ENCODE data around the gene CDYL2.

DNA sequence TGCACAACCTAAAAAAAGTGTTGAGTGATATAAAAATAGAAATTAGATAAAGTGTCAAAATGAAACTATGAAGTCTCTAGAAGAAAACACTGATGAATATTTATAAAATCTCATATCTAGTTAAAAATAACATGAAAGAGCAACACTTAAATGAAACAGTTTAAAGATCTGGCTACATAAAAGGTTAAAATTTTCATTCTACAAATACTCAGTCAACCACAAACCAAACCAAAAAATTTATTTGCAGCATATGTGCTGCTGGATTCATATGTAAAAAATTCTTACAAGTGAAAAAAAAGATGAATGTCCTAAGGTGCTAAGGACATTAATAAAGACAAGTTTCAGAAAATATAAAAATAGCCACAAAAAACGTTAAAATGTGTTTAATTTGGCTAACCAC is 22.6 kb upstream of the CDYL2 start:
- TF ChIP-seq, protein P1, sequence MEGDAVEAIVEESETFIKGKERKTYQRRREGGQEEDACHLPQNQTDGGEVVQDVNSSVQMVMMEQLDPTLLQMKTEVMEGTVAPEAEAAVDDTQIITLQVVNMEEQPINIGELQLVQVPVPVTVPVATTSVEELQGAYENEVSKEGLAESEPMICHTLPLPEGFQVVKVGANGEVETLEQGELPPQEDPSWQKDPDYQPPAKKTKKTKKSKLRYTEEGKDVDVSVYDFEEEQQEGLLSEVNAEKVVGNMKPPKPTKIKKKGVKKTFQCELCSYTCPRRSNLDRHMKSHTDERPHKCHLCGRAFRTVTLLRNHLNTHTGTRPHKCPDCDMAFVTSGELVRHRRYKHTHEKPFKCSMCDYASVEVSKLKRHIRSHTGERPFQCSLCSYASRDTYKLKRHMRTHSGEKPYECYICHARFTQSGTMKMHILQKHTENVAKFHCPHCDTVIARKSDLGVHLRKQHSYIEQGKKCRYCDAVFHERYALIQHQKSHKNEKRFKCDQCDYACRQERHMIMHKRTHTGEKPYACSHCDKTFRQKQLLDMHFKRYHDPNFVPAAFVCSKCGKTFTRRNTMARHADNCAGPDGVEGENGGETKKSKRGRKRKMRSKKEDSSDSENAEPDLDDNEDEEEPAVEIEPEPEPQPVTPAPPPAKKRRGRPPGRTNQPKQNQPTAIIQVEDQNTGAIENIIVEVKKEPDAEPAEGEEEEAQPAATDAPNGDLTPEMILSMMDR (conservative IDR thresholded peaks at IDR 0.05; ENCODE audit: low read length), result no peak
- no peak for TF ChIP-seq EZH2phosphoT487 (IDR thresholded peaks at IDR 0.05; ENCODE audit: borderline replicate concordance, low read depth, low read length)
